Endothelial cell of hepatic sinusoid (primary cell): ENCODE data around the gene CABLES2.
"Not testable (repeated sequence)": the region's sequence is repeated elsewhere in the genome, so short reads cannot be mapped to it uniquely, and the experiment has no call there.

Experiments
- in situ Hi-C: cut with HindIII; loops from 2 replicates; pipeline ENCODE4 v1.10.0; 2017; ENCODE audit warnings: low sequenced_read_pairs

The CABLES2 gene

DNA sequence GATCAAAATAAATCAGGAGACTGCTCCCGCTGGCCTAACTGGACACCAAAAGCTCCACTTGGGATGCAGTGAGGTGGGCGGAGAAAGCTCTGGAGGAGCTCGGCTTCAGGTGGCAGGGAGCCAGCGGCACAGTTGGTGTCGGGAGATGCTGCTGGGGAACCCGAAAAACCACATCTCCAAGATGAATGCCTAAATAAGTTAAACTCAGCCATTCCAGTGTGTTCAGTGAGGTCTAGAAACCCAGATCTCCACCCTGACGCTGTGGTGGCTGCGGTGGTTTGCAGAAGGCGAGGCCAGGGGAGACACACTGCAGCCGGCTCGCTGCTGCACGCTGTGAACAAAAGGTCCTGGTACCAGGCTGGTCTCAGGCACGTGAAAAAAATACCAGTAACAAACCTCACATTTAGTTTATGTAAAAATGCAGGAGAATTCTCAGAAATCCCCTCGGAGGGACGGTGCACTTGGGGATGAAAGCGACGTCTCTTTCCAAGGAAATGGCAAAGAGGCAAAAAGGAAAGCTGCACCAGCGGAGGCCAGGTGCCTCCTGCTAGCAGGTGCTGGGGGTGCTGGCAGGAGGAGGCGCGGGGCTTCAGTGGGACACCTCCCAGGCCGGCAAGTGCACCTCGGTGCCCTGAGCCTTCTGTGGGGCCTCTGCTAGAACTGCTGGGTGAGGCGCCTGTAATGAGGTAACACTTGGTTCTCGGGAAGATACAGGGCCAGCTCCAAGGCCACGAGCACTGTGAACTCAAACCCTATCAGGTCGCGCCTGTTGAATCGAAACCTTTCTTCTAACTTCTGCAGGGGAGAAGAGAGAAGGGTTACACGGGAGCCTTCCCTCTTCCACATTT lies 16.5 kb downstream of the CABLES2 start:
- in situ Hi-C loops = no loop called here

DNA sequence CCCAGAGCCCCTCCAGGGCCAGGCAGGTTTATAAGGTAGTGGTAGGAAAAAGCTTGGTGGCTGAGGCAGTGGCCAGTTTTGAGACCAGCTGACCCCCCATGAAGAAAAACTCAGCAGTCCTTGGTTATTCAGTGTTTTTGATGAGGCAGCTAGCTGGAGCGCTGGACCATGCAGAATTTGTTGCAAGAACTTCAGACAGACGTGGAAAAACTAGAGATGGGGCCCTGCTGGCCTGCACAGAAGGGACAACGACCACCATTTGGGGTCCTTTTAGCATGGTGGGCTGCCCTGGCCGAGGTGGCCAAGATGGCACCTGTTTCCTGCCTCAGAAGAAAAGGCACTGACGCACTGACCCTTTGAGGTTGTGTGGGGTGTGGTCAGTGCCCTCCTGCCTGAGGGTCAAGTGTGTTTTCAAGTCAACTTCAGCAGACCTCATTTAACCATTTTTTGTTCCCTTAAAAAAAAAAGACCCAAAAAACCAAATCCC lies 17.4 kb downstream of the CABLES2 start:
- in situ Hi-C loops = loop anchor here (10.0 kb wide), 1 partner anchor 95 kb away; no protein-coding TSS in a partner anchor

DNA sequence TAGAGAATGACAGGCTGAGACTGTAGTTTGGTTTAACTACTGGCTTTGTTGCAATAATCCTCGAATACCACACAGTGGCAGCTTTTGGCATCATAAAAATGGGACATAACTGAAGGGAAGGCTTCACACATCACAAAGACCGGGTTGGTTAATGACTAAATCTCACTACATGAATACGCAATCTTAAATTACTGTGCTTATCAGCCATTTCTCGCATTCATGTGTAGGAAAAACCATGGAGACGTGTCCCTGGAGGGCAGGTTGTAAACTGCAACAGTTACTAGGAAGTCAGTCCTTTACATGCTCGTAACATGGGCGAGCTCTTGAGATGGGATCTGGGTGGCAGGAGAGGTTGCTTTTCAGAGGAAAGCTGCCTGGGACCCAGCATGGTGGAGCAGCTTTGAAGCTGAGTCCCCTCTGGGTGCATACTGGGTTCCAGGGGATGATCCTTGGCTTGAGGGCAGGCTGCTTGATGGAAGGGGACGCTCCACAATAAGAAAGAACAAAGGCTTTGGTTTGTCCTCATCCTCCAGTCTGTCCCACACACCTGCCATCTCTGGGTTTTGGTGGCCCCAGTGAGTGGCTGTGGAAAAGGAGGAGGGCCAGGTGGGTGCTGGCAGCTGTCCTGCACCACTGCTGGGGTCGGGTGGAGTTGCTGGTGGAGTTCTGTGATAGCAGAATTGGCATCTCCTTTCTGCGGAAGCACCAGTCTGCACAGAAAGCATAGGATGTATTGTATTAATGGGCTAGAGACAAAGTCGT lies 18.1 kb downstream of the CABLES2 start:
- in situ Hi-C loops = loop anchor here (10.0 kb wide), 1 partner anchor 94 kb away; no protein-coding TSS in a partner anchor

GRCh38 chr20:62387933-62388635 lies 19.0 kb downstream of the CABLES2 start:
- in situ Hi-C loops = loop anchor here (10.0 kb wide), 1 partner anchor 93 kb away; no protein-coding TSS in a partner anchor

GRCh38 chr20:62387219-62387913 lies 19.7 kb downstream of the CABLES2 start:
- in situ Hi-C loops = loop anchor here (10.0 kb wide), 1 partner anchor 93 kb away; no protein-coding TSS in a partner anchor

GRCh38 chr20:62386383-62387218 lies 20.5 kb downstream of the CABLES2 start, which contains the start of gene RPS21:
RPS21 (plus strand) TSS chr20:62387103; CDS start chr20:62387339, 236 bp downstream.
- in situ Hi-C loops = loop anchor here (10.0 kb wide), 1 partner anchor 92 kb away; no protein-coding TSS in a partner anchor

DNA sequence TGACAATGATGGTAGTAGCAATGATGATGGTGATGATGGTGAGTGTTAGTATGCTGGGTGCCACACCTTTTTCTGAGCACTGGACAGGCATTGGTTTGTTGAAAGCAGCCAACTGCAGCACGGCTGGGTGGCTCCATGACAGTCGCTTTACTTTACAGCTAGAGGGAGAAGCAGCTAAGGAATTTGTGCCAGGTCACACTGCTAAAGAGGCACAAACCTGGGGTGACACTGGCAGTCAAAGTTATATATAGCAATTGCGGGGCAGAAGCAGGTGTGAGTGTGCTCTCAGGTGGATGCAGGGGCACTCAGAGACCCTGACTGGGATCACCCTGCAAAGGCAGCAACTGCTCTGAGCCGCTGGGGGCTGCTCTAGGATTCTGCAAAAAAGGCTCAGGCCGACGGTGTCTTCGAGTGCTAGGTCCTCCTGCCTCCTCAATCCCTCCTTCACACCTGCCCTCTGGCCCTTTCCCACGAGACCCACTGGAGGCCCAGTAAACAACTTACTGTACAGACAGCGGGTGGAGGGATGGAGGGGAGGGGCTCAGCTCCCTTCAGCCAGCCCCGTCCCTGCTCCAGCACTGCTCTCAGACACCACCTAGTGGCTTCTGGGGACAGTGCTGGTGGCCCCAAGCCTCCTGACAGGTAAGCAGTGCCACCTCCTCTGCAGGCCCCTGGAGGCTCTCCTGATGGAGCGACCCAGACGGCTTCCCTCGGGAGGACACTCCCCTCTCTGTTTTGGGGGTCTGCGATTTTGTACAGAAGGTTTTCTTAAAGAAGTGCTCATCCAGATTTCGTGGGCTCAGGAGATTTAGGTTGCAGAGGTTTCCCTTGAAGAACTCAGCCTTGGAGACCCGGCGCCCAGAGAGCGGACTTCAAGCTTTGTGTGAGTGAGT lies 24.5 kb downstream of the CABLES2 start:
- in situ Hi-C loops = loop anchor here (10.0 kb wide), 1 partner anchor 88 kb away; no protein-coding TSS in a partner anchor

GRCh38 chr20:62381842-62382241 lies 25.2 kb downstream of the CABLES2 start:
- in situ Hi-C loops = loop anchor here (10.0 kb wide), 1 partner anchor 87 kb away; no protein-coding TSS in a partner anchor

- in situ Hi-C loops = loop anchor here (10.0 kb wide), 1 partner anchor 86 kb away; no protein-coding TSS in a partner anchor
Observed at GRCh38 chr20:62381202-62381797, 25.8 kb downstream of the CABLES2 start.

DNA sequence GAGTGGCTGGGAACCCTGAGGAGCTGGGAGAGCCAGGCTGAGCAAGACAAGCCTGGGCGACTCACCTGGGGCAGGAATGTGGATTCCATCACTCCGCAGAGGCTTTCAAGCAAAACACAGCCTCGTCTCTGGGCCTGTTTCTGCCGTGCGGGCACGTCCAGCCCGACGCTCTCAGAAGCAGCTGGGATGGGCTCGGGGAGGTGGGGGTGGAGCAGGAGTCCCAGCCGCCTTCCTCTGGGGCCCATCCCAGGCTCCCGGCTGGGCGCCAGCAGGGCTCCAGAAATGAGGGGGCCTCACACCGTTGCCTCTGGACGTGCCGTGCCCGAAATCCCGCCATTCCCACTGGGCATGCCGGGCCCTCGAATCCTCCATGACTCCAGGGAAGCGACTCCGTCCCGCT lies 28.9 kb downstream of the CABLES2 start:
- in situ Hi-C loops = no loop called here

- in situ Hi-C loops = no loop called here
Observed at GRCh38 chr20:62377615-62378178, 29.4 kb downstream of the CABLES2 start.

GRCh38 chr20:62377064-62377461 lies 30.0 kb downstream of the CABLES2 start:
- in situ Hi-C loops = no loop called here

DNA sequence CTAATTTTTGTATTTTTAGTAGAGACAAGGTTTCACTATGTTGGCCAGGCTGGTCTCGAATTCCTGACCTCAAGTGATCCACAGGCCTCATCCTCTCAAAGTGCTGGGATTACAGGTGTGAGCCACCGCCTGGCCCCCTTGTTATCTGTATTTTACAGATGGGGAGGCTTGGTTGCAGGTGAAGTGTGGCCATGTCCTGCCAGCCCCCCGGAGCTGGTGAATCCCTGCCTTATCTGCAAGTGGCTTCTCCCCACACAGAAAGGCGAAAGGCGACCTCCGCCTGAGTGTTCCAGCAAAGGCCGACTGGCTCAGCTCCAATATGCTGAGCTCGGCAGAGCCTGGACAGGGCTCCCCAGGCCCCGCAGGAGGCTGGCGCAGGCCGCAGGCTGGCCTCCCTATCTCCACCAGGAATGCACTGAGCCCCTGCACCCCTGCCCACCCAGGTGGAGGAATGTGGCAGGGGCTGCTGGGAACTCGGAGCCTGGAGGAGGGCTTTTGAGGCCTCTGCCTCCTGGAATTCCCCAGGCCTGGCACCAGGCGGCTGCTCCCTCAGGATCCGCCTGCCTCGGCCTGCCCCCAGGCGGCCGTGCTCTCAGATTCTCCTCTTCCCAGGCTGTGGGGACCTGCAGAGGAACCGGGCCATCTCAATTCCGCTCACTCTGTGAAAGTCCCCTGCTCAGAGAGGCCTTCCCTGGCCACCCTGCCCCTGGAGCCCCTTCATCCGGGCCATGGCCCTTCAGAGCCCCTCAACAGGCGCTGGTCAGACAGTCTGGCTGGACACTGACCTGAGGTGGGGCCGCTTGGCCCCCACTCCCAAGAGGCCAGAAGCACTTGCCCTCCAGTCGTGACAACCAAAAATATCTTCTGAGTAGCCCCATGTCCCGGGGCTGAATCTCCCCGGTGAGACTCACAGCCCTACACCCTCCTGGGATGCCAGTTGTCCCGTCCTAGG lies 30.7 kb downstream of the CABLES2 start:
- in situ Hi-C loops = no loop called here

GRCh38 chr20:62374331-62375152 lies 32.5 kb downstream of the CABLES2 start:
- in situ Hi-C loops = no loop called here

GRCh38 chr20:62373631-62374179 lies 33.4 kb downstream of the CABLES2 start:
- in situ Hi-C loops = not testable (repeated sequence)
